Stimulated activated CD8-positive, alpha-beta memory T cell treated with anti-CD3 and anti-CD28 coated beads, Interleukin-7, amount 100 ng/mL, for 4 hours (primary cell): ENCODE data around the gene EXOC7.

Experiments
- DNase-seq, 2 donors: peaks; one replicate each; pipeline ENCODE4 v3.0.0-alpha.2; 2020; ENCODE audit warnings: low read depth in 2 of 2

Gene EXOC7

DNA sequence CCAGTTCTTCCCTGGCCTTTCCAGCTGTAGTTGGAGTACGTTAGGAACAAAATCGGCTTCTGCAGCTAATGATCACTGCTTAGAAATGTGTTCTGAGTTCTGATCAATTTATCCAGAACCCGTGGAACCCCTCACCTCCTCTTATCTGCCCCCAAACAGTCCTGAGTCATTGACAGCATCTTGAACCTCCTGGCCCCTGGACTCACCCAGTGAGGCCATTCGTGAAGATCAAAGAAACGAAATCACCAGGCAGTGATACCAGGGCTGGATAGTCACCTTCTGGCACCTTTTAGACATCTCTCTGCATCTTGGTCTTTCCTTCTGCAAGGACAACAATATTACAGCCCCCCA lies 17.0 kb upstream of the EXOC7 start:
- no peak for DNase-seq

DNA sequence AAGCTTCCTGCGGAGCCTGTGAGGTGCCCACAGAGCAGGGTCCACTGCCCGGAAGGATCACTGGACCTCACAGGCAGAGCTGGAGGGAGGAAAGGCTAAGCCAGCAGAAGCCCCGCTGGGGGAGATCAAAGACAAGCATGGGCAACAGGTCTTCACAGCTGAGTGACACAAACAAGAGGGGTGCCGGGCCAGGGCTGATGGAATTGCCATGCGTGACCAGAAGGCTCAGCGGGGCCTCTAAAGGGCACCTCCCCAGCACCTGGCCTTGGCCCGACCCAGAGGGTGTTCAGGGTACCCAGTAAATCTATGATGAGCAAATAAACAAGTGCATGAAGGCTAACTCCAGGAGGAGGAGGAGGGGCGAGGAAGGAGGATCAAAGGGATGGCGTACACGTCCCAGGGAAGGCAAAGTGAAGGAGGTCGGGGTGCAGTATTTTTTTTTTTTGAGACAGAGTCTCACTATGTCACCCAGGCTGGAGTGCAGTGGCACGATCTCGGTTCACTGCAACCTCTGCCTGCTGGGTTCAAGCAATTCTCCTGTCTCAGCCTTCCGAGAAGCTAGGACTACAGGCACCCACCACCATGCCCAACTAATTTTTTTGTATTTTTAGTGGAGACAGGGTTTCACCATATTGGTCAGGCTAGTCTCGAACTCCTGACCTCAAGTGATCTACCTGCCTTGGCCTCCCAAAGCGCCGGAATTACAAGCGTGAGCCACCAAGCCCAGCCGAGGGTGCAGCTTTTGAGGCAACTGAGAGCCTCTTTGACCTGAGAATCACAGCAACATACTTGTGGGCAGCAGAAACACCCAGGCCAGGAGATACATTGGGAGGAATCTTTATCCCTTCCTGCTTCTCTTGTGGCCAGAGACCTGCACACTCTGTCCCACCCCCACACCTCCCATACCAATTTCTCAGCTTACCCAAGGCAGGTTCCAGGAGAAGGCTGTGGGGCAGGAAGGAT lies 16.1 kb upstream of the EXOC7 start:
- no peak for DNase-seq

DNA sequence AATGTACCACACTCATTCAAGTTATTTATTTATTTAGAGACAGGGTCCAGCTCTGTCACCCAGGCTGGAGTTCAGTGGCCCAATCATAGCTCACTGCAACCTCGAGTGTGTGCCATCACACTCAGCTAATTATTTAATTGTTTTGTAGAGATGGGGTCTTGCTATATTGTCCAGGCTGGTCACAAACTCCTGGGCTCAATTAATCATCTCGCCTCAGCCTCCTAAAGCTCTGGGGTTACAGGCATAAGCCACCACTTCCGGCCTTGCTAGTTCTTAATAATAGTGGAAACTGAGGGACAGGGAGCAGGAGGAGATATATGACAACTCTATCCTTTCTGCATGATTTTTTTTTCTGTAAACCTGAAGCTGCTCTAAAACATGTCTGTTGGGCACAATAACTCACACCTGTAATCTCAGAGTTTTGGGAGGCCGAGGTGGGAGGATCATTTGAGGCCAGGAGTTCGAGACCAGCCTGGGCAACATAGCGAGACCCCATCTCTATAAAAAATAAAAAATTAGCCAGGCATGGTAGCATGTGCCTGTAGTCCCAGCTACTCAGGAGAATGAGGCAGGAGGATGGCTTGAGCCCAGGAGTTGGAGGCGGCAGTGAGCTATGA lies 11.7 kb upstream of the EXOC7 start:
- DNase-seq: no peak

DNA sequence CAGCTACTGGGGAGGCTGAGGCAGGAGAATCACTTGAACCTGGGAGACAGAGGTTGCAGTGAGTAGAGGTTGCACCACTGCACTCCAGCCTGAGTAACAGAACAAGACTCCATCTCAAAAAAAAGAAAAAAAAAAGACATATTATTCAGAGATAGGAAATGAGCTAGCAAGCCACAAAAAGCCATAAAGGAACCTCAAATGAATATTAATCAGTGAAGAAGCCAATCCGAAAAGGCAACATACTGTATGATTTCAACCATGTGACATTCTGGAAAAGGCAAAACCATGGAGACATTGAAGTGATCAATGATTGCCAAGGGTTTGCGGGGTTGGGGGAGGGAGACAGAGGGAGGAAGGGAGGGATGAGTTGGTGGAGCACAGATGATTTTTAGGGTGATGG lies 8.4 kb upstream of the EXOC7 start:
- no peak for DNase-seq

DNA sequence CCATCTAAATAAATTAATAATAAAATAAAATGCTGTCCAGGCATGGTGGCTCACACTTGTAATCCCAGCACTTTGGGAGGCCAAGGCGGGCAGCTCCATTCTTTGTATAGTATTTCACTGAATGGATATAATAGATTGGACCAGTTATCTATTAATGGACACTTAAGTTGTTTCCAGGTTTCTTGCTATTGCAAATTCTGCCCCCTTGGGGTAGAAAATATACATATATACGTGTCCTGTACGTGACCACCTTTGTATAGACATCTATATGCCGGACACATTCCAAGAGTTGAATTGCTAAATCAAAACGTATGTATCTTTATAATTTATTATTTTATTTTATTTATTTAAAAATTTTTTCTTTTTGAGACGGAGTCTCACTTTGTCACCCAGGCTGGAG lies 3.9 kb upstream of the EXOC7 start:
- DNase-seq: no peak

DNA sequence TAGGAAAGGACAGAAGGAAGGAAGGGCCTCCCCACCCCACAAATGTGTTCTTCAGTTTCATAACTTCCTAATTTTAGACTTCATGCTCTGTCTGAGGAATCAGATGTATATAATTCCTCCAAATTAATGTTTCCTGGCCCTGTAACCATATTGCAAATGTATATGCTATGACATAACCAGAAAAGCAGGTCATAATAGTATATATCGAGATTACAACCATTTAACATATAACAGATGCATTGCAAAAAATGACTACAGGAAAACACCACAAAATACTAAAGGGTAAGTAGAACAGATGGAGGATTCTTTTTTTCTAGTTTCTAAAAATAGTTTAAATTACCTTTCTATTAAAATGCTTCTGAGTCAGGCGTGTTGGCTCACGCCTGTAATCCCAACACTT lies 3.1 kb upstream of the EXOC7 start:
- DNase-seq: no peak

DNA sequence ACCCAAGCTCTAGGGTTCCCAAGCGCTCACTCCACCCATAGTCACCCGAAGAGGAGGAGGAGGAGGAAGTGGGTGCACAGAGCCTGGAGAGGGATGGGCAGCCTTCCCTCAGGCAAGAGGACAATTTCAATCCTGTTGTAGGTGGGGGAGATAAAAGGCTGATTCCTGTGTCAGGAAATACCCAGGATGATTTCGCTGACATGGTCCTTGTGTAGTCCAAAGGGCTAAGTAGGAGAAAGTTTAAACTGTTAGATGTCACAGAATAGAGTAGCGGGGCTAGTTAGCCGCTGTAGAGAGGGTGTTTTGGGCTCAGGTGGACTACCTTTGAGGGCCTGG lies 1.3 kb upstream of the EXOC7 start:
- DNase-seq: no peak

DNA sequence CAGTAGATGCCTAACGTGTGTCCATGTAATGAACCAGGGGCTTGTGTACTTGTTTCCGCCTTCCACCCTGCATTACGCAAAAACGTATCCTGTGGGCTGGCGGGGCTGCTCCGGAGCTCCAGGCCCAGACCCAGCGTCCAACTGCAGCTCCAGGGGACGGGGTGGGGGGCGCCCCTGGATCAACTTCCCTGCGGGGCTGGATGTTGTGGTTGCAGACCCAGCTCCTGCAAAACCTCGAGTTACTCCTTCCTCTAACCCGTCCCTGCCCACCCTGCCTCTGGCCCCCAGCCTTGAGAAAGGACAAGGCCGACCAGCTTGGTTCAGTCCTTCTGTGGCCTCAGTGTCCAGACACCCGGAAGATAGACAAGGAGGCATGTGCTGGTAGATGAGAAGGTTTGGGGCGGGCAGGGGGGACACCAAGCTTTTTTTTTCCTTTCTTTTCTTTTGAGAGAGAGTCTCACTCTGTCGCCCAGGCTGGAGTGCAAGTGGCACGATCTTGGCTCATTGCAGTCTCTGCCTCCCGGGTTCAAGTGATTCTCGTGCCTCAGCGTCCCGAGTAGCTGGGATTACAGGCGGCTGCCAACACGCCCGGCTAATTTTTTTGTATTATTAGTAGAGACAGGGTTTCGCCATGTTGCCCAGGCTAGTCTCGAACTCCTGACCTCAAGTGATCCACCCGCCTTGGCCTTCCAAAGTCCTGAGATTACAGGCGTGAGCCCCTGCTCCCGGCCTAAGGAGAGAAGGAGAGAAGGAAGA lies 731 bp upstream of the EXOC7 start:
- no peak for DNase-seq

DNA sequence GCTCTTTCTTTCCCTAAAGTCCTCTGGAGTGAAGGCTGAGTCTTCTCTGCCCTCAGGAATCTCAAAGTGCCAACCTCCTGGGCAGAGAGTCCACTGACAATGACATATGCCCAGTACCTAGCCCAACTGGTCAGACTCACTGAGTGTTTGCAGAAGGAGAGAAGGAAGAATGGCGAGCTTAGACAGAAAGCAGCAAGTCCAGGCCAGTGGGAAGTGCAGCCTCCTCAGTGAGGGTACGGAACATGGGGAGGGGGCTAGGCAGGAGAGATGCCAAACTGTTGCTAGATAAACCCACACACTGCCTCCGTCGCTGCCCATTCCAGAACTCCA lies 678 bp downstream of the EXOC7 start:
- no peak for DNase-seq

DNA sequence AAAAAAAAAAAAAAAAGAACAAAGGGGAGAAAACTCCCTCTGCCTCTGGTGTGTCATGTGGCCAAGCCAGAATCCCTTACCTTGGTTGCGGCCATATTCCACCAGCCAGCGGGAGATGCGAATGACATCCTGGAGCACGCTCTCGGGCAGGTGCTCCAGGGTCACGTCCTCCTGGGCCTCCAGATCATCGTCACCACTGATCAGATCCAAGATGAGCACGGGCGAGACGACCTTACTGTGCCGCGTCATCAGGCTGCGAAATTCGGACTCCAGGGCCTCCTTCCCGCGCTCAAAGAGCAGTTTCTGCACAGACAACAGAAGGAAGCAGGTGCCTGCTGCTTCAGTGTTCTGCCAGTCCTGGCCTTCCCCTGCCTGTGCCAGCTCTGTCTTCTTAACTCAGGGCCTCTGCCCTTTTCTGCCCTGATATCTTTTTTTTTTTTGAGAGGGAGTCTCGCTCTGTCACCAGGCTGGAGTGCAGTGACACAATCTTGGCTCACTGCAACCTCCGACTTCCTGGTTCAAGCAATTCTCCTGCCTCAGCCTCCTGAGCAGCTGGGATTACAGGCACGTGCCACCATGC lies 5.8 kb downstream of the EXOC7 start:
- DNase-seq: no peak

DNA sequence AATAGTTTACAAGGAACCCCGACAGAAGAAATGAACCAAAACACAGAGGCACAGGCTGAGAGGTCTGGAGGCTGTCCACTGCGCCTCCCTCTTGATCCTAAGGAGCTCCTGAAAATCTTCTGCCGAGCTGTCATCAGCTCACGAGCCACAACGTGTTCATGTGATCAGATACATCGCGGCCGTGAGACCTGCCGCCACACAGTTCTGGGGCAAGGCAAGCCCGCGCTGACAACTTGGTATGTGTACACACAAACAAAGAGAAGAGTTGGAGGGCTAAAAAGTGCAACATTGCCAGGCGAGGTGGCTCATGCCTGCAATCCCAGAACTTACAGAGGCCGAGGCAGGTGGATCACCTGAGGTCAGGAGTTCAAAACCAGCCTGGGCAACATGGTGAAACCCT lies 7.6 kb downstream of the EXOC7 start:
- DNase-seq: no peak

DNA sequence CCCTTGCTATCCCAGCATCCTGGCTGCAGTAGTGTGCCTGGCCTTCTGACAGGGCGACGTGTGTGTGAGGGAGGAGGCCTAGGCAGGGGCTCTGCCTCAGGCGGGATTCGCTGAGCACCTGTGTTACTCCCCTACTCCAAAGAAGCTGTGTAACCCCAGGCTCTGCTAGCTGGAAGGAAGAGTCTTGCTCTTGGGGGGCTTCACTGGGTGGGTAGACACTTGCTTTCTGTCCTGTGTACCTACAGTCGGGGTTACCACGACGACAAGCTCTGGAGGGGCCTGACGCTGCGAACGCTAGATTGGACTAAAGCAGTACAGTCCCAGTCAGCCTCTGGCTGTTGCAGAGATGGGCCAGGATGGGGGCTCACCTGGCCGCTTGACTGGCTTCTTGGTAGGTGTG lies 9.5 kb downstream of the EXOC7 start:
- no peak for DNase-seq

DNA sequence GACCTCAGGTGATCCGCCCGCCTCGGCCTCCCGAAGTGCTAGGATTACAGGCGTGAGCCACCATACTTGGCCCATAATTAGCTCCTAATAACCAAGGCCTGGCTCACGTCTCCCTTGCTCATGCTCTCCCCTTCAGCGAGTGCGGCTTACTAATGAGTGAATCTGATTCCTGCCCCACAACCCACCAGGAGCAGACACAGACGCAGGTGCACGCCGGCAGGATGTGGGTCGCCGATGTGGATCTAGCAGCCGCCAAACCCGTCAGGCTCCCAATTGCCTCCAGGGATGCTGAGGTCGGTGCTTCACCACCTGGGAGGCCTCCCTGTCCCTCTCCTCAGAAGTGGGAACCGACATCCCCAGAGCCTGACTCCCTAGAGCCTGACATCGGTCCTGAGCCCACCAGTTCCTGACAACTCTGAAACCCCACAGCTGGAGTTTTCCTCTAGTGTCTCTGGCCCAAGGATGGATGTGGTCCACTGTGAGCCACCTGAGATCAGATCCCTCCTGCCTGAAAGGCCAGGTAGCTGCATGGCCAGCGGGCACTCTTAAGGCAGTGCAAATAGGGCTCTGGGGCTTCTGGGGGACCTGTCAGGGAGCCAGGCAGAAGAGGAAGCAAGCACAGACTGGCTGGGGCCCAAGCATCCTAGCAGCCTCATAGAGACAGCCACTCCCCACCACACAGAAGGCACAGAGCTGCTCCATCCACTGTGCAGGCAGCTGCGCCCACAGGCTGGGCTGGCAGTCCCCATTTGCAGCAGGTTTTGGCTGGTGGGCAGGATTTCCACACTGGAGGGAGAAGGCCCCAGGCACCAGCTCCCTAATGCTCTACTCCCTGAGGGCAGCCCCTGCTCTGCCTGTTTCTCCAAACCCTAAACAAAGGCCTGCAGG lies 10.8 kb downstream of the EXOC7 start:
- no peak for DNase-seq

DNA sequence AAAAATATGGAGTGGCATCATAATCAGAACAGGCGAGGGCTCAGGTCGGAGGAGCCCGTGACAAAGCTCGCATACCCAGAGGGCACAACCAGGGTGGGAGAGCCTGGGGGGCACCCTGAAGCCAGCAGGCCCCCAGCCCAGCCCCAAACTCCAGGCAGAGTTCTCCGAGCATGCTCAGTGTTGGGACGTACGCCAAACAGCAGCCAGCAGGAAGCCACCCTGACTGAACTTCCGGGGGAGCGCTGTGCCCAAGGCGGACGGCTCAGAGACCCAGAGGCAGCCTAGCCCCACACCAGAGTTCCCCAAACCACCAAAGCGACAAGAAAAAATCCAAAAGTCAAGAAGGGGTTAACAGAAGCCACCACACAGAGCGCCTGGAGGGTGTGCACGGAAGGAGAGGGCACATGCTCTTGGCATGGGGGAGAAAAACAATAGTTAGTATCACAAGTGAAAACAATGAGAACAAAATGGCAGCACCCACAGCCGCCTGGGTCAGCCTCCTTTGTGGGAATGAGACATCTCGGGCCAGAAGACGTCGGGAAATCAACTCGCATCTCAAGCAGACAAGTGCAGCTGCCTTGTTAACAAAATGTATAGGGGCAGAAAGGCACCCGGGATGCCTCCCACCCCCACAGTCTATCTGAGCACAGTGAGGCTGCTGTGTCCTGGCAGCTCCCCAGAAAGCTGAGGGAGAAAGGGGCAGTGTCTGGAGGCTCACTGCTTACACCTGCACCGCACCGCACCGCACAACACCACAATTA lies 11.9 kb downstream of the EXOC7 start:
- DNase-seq: no peak

DNA sequence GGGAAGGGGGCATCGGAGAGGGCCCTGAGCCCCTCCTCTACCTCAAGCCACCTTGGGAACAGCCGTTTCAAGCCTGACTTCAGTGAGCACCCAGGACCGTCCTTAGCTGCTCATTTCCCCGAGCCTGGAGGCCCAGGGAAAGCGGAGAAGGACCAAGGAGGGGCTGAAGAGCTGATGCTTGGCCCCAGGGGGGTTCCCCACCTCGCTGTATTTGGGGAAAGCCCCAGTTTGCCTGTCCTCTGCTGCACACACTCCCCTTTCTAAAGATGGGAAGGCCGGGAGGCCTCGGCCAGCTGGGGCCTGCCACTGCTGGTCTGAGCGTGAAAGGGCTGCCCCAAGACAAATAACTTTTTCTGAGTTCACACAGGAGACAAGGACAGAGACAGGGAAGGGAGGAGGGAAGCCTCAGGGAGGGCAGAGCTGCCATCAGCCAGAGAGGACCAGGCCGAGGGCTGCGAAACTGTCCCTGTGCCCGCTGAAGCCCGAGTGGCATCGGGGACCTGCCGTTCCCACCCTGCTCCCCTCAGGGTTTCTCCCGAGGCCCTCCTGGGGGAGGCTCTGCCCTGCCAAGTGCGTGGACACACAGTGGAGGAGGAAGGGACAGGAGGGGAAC lies 13.0 kb downstream of the EXOC7 start:
- no peak for DNase-seq

DNA sequence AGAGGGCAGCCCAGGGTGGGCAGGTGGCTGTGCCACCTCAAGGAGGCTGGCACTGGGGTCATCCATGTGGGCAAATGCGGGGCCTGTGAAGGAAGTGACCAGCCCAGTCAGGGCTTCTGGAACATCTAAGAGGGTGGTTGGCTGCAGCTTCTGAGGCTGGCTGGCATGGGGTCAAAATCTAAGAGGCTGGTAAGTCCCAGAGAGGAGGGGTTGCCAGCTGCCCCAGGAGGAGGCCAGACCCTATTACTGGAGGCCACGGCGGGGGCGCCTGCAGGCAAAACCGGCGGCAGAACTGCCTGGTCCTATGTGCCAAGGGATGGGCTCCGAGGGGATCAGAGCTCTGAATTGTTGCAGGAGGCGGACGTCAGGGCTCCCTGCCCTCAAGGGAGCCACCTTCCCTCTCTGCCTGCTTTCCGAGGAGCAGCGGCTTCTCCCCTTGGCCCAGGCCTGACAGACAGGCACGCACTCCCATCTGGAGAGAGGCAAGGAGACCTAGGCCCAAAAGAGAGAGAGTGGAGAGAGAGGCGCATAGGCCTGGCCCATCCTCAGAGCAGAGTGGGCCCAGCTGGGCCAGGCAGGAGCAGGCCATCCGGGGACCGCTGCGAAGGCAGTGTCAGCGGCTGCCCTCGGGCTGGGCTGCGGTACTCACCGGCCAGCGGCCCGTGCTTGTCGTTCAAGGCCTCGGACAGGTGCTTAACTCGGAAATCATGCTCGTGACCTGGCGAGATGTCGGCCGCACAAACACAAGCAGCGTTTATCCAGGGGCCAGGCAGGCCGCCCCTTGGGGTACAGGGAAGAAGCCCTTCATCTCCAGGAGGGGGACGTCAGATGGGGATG lies 13.7 kb downstream of the EXOC7 start:
- no peak for DNase-seq

DNA sequence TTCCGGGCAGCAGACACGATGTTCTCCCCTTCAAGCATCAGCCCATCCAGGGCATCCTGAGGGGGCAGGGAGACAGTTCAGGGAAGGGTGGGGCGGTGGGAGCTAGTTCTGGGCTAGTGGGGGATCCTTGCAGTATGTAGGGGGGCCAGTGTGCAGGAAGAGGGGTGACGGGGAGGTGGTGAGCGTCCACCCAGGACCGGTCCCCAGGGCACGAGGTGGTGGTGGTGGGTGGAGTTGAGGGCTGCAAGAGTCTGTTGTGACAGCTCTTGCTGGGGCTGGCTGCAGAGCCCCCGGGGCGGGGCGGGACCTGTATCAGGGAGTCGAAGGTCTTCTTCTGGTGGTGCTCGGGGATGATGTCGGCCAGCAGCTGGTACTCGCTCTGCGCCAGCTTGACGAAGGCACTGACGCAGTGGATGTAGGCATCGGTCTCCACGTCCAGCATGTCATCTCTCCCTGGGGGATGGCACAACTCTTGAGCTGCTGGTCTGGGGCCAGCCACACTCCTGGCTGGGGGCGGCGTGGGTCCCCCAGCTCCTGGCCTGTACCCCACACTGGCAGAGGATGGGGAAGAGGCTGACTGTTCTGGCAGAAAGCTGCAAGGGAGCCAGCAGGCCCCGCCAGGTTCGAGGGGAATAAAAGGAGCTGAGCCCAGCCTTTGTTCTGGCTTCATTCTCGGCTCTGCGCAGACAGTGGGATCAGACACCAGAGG lies 14.6 kb downstream of the EXOC7 start:
- no peak for DNase-seq

DNA sequence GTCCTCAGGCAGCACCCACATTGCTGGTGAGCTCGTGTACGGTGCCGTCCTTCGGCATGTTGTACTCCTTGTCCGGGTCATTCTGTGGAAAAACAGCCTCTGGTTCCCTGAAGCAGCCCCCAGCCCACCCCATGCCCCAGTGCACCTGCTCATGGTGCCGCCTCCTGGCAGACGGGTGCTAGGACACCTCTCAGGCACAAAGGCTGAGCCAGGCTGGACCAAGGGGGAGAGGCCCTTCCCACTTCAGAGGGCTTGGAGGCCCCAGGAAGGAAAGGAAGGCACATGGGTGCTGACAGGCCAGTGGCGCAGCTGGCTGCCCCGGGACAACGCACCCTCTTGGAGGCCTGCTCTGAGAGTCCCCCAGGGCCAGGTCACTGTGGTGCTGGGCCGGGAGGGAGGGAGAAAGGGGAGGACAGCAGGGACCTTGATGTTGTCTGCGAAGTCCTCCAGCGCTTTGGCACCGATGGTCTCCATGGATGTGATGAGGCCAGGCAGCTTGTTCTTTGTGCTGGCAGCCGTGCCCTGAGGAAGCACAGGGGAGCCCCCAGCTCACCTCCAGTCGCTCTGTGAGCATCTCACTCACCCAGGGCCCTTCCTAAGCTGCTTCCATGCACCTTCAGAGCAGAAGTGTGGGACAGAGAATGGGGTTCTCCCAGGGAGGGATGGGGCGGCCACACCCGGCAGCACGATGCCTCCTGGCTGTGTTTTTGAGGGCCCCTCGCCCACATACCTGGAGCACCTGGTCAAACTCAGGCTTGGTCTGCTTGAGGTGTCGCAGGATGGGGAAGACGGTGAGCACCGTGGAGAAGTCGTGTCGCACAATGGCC lies 15.3 kb downstream of the EXOC7 start:
- DNase-seq: no peak
